GM03348 (cell line): ENCODE data around the gene MYRIP.
A peak's percentile ranks its signal among the peaks of the same experiment; 100 is the strongest.
"Not testable (repeated sequence)": the region's sequence is repeated elsewhere in the genome, so short reads cannot be mapped to it uniquely, and the experiment has no call there.

ENCODE experiments used
- DNase-seq: peaks from one replicate; pipeline ENCODE4 v3.0.0; 2012; ENCODE audit warnings: low spot score

The MYRIP gene

GRCh38 chr3:40084424-40084823 is 275.0 kb downstream of the MYRIP start:
- DNase-seq, result not testable (repeated sequence)

- peak; percentile 70 for DNase-seq
Observed at GRCh38 chr3:40086890-40087883, 277.8 kb downstream of the MYRIP start.

- DNase-seq, result no peak
Observed at GRCh38 chr3:40088527-40089170, 279.2 kb downstream of the MYRIP start.

- no peak for DNase-seq
Observed at GRCh38 chr3:40096661-40097111, 287.3 kb downstream of the MYRIP start.

GRCh38 chr3:40097131-40098117 is 288.0 kb downstream of the MYRIP start:
- DNase-seq, result peak; percentile 36

GRCh38 chr3:40098261-40098759 is 288.9 kb downstream of the MYRIP start:
- no peak for DNase-seq

- DNase-seq, result no peak
Observed at GRCh38 chr3:40099871-40100270, 290.5 kb downstream of the MYRIP start.

- no peak for DNase-seq
Observed at GRCh38 chr3:40102182-40102581, 292.8 kb downstream of the MYRIP start.

- no peak for DNase-seq
Observed at GRCh38 chr3:40103829-40104228, 294.4 kb downstream of the MYRIP start.

GRCh38 chr3:40104441-40104840 is 295.0 kb downstream of the MYRIP start:
- no peak for DNase-seq

- no peak for DNase-seq
Observed at GRCh38 chr3:40108643-40109042, 299.2 kb downstream of the MYRIP start.

- DNase-seq, result peak; percentile 36
Observed at GRCh38 chr3:40109641-40110490, 300.5 kb downstream of the MYRIP start.

GRCh38 chr3:40116478-40117177 is 307.2 kb downstream of the MYRIP start:
- DNase-seq, result peak; percentile 72

- DNase-seq, result no peak
Observed at GRCh38 chr3:40118091-40118490, 308.7 kb downstream of the MYRIP start.

- DNase-seq, result no peak
Observed at GRCh38 chr3:40120067-40120692, 310.8 kb downstream of the MYRIP start.

GRCh38 chr3:40120806-40121205 is 311.4 kb downstream of the MYRIP start:
- peak; percentile 64 for DNase-seq

GRCh38 chr3:40124918-40125317 is 315.5 kb downstream of the MYRIP start:
- no peak for DNase-seq

- DNase-seq, result no peak
Observed at GRCh38 chr3:40128166-40128565, 318.8 kb downstream of the MYRIP start.

GRCh38 chr3:40129510-40129909 is 320.1 kb downstream of the MYRIP start:
- no peak for DNase-seq

GRCh38 chr3:40129981-40130380 is 320.6 kb downstream of the MYRIP start:
- DNase-seq, result no peak
